H9 (cell line): ENCODE measurements around the gene PRIMPOL. TPM values are rescaled to one million over a fixed set of nuclear protein-coding genes. Genes with fewer than 3 reads are reported as not detected.

Experiments used
- DNase-seq: peaks from one replicate; pipeline ENCODE4 v3.0.0-alpha.2; 2017
- H2AFZ ChIP-seq: one replicate; pipeline ENCODE4 v1.6.1; 2013; ENCODE audit warnings: mild to moderate bottlenecking, low read length, control low read depth, moderate library complexity
- H2AK5ac ChIP-seq: 2 replicates; pipeline ENCODE4 v1.6.1; 2013; ENCODE audit warnings: low read length, control low read depth, mixed read lengths; ENCODE audit not compliant: insufficient read length
- H2BK120ac ChIP-seq: one replicate; pipeline ENCODE4 v1.6.1; 2013; ENCODE audit warnings: low read depth, mild to moderate bottlenecking, low read length, control low read depth, inconsistent platforms; ENCODE audit not compliant: poor library complexity, severe bottlenecking
- H2BK12ac ChIP-seq: 2 replicates; pipeline ENCODE4 v1.6.1; 2013; ENCODE audit warnings: low read length, control low read depth, mixed read lengths, low read depth; ENCODE audit not compliant: insufficient read length
- H2BK15ac ChIP-seq: 2 replicates; pipeline ENCODE4 v1.6.1; 2013; ENCODE audit warnings: low read depth, low read length, control low read depth
- H2BK20ac ChIP-seq: one replicate; pipeline ENCODE4 v1.6.1; 2013; ENCODE audit warnings: low read depth, mild to moderate bottlenecking, low read length, control low read depth, inconsistent platforms; ENCODE audit not compliant: poor library complexity, severe bottlenecking
- H2BK5ac ChIP-seq: 2 replicates; pipeline ENCODE4 v1.6.1; 2013; ENCODE audit warnings: low read length, control low read depth, mixed read lengths; ENCODE audit not compliant: insufficient read length
- H3K14ac ChIP-seq: 2 replicates; pipeline ENCODE4 v1.6.1; 2013; ENCODE audit warnings: low read length, control low read depth; ENCODE audit not compliant: insufficient read depth
- H3K18ac ChIP-seq: 2 replicates; pipeline ENCODE4 v1.6.1; 2013; ENCODE audit warnings: low read depth, mild to moderate bottlenecking, mixed read lengths, low read length, control low read depth; ENCODE audit not compliant: insufficient read length
- H3K23ac ChIP-seq: 2 replicates; pipeline ENCODE4 v1.6.1; 2013; ENCODE audit warnings: low read length, control low read depth, mixed read lengths, low read depth; ENCODE audit not compliant: insufficient read length
- H3K23me2 ChIP-seq: 2 replicates; pipeline ENCODE4 v1.6.1; 2013; ENCODE audit warnings: low read depth, mild to moderate bottlenecking, mixed read lengths, low read length, control low read depth; ENCODE audit not compliant: insufficient read length, poor library complexity, severe bottlenecking
- H3K27ac ChIP-seq: 2 replicates; pipeline ENCODE4 v1.5.1; 2013; ENCODE audit warnings: low read length, control low read depth, mixed read lengths, low read depth; ENCODE audit not compliant: insufficient read length
- H3K27me3 ChIP-seq: 2 replicates; pipeline ENCODE4 v1.6.1; 2013; ENCODE audit warnings: low read length, control low read depth, inconsistent platforms; ENCODE audit not compliant: insufficient read depth
- H3K4ac ChIP-seq: 2 replicates; pipeline ENCODE4 v1.6.1; 2013; ENCODE audit warnings: low read depth, mild to moderate bottlenecking, control low read depth, inconsistent platforms, low read length, moderate library complexity
- H3K4me1 ChIP-seq: 2 replicates; pipeline ENCODE4 v1.6.1; 2013; ENCODE audit warnings: low read length, control low read depth, inconsistent platforms; ENCODE audit not compliant: insufficient read depth
- H3K4me2 ChIP-seq: 2 replicates; pipeline ENCODE4 v1.6.1; 2013; ENCODE audit warnings: low read length, control low read depth, mixed read lengths; ENCODE audit not compliant: insufficient read length, insufficient read depth
- H3K56ac ChIP-seq: 2 replicates; pipeline ENCODE4 v1.6.1; 2013; ENCODE audit warnings: low read depth, mild to moderate bottlenecking, mixed read lengths, low read length, control low read depth; ENCODE audit not compliant: insufficient read length
- H3K79me1 ChIP-seq: 2 replicates; pipeline ENCODE4 v1.6.1; 2013; ENCODE audit warnings: low read depth, mild to moderate bottlenecking, moderate library complexity, low read length, control low read depth, inconsistent platforms; ENCODE audit not compliant: insufficient read depth, poor library complexity, severe bottlenecking
- H3K79me2 ChIP-seq: 2 replicates; pipeline ENCODE4 v1.6.1; 2013; ENCODE audit warnings: low read length, control low read depth, inconsistent platforms; ENCODE audit not compliant: insufficient read depth
- H3K9ac ChIP-seq: 2 replicates; pipeline ENCODE4 v1.6.1; 2013; ENCODE audit warnings: low read length, control low read depth, mixed read lengths; ENCODE audit not compliant: insufficient read length; ENCODE audit errors: extremely low read depth
- H3K9me3 ChIP-seq: one replicate; pipeline ENCODE4 v1.6.1; 2013; ENCODE audit warnings: low read depth, low read length, inconsistent platforms; ENCODE audit not compliant: control insufficient read depth
- H3T11ph ChIP-seq: one replicate; pipeline ENCODE4 v1.6.1; 2013; ENCODE audit warnings: mild to moderate bottlenecking, low read length, control low read depth, inconsistent platforms
- H4K20me1 ChIP-seq: one replicate; pipeline ENCODE4 v1.6.1; 2013; ENCODE audit not compliant: control insufficient read depth, insufficient read length, insufficient read depth
- H4K5ac ChIP-seq: 2 replicates; pipeline ENCODE4 v1.6.1; 2013; ENCODE audit warnings: low read depth, mild to moderate bottlenecking, mixed read lengths, low read length, control low read depth; ENCODE audit not compliant: insufficient read length
- H4K8ac ChIP-seq: replicated peaks from 2 replicates; pipeline ENCODE4 v1.6.1; 2013; ENCODE audit warnings: low read length, control low read depth, mixed read lengths, low read depth; ENCODE audit not compliant: insufficient read length
- H4K91ac ChIP-seq: 2 replicates; pipeline ENCODE4 v1.6.1; 2013; ENCODE audit warnings: low read depth, mild to moderate bottlenecking, moderate library complexity, mixed read lengths, low read length, control low read depth; ENCODE audit not compliant: insufficient read length
- H3K27ac Mint-ChIP-seq, 3 experiments: 2 replicates in 2 of 3; 3 replicates in 1 of 3; pipeline ENCODE4 v1.8.0; 2020 to 2021; ENCODE audit warnings: mixed read lengths in 3 of 3, mild to moderate bottlenecking in 1 of 3, moderate library complexity in 1 of 3
- H3K27me3 Mint-ChIP-seq: 2 replicates; pipeline ENCODE4 v1.8.0; 2021; ENCODE audit warnings: low read depth, mild to moderate bottlenecking, moderate library complexity, mixed read lengths
- H3K36me3 Mint-ChIP-seq, 3 experiments: 2 replicates in 2 of 3; 3 replicates in 1 of 3; pipeline ENCODE4 v1.8.0; 2020 to 2021; ENCODE audit warnings: low read depth in 3 of 3, mixed read lengths in 3 of 3; ENCODE audit not compliant: insufficient read depth in 1 of 3
- H3K4me1 Mint-ChIP-seq, 2 experiments: 2 replicates each; pipeline ENCODE4 v1.8.0; 2020; ENCODE audit warnings: mixed read lengths in 2 of 2
- H3K4me3 Mint-ChIP-seq, 2 experiments: 2 replicates in 1 of 2; 3 replicates in 1 of 2; pipeline ENCODE4 v1.8.0; 2020 to 2021; ENCODE audit warnings: mild to moderate bottlenecking in 2 of 2, mixed read lengths in 2 of 2, moderate library complexity in 1 of 2
- H3K9me3 Mint-ChIP-seq, 2 experiments: 2 replicates in 1 of 2; 3 replicates in 1 of 2; pipeline ENCODE4 v1.8.0; 2020; ENCODE audit warnings: mild to moderate bottlenecking in 2 of 2, mixed read lengths in 2 of 2, moderate library complexity in 1 of 2
- CTCF ChIP-seq: fragments of 200-600 bp; sonication (generic); conservative IDR thresholded peaks from 3 replicates; pipeline ENCODE4 v1.8.0; 2021; ENCODE audit warnings: antibody characterized with exemption, mild to moderate bottlenecking
- WGBS: extraction: QIAGEN DNeasy Blood & Tissue Kit; methylation state at CpG from one replicate; pipeline ENCODE4 v1.1.7; 2013; ENCODE audit warnings: missing lambda C conversion rate, low lambda C conversion rate, mixed read lengths; ENCODE audit not compliant: insufficient read length; ENCODE audit errors: extremely low coverage; 5-methylcytosine and 5-hydroxymethylcytosine counted together
- total RNA-seq: library from RNA; stranded (reverse); gene quantifications from 2 replicates; pipeline ENCODE4 v1.2.1, GENCODE V29; 2021

Gene PRIMPOL
- total RNA-seq, 1 experiment from 2014 or later = 4.9 TPM

GRCh38 chr4:184647266-184648053 lies 2.1 kb upstream of the PRIMPOL start:
- no peak overlapping the region for H2AFZ ChIP-seq
- peaks cover 2 to 26% (median 14%) of the 10 kb centered on the region in 3 experiments; a peak in 5 of 7 replicates for H3K36me3 Mint-ChIP-seq

More at GRCh38 chr4:184647266-184648053, 2.1 kb upstream of the PRIMPOL start:
- Histone ChIP-seq H3K18ac (no peak overlapping the region), H3K79me1 (no peaks in the 10 kb centered on the region), H4K8ac (no peak overlapping the region), H3K79me2 (peaks cover 35% of the 10 kb centered on the region), H3K23ac (no peak overlapping the region), H2BK12ac (no peak overlapping the region), H2BK120ac (no peak overlapping the region), H3T11ph (no peak overlapping the region), H4K5ac (no peak overlapping the region), H3K4me2 (peak overlapping the region; percentile 89), H3K9me3 (no peaks in the 10 kb centered on the region), H4K20me1 (no peaks in the 10 kb centered on the region), H3K56ac (no peak overlapping the region), H4K91ac (no peak overlapping the region), H2BK20ac (no peak overlapping the region), H3K9ac (peak overlapping the region; percentile 65), H3K14ac (no peak overlapping the region), H3K4me1 (peaks cover 16% of the 10 kb centered on the region), H3K27ac (no peak overlapping the region), H3K27me3 (no peaks in the 10 kb centered on the region), H3K23me2 (peaks cover 13% of the 10 kb centered on the region), H2BK5ac (no peak overlapping the region), H2AK5ac (no peak overlapping the region), H2BK15ac (no peak overlapping the region), H3K4ac (no peak overlapping the region)
- WGBS = no CpG with 5 or more reads among the region's 7 CpGs
- Mint-ChIP-seq H3K27me3 (no peaks in the 10 kb centered on the region), H3K27ac (peak overlapping the region in 2 of 3 experiments; percentile 92 to 95; a peak in 3 of 7 replicates), H3K9me3 (no peaks in the 10 kb centered on the region), H3K4me3 (peak overlapping the region; percentile 83 to 87), H3K4me1 (peaks cover 66 to 67% of the 10 kb centered on the region in 2 experiments)
- no peak for TF ChIP-seq CTCF
- no peak for DNase-seq
